ENCODE measurements around the gene STK40.

The STK40 gene

GRCh38 chr1:36385410-36386264 lies at the start of gene STK40:
Gene STK40 (minus strand): TSS chr1:36385924. CDS start chr1:36361332, 24,592 bp downstream.
- DNase-seq (ENCODE audit: low spot score in 2 of 2) (peak; percentile 84 to 94), ATAC-seq (peak; percentile 92)
- H3K4me3 Mint-ChIP-seq = peak within 1 kb of the TSS; percentile 85
- H3K36me3 Mint-ChIP-seq = peaks cover 38% of the 10 kb centered on the region
- no peaks in the 10 kb centered on the region for H3K9me3 Mint-ChIP-seq
- peaks cover 56% of the 10 kb centered on the region for H3K4me1 Mint-ChIP-seq
- H3K27ac Mint-ChIP-seq = peak within 1 kb of the TSS; percentile 98

GRCh38 chr1:36433102-36433501 lies 47.4 kb upstream of the STK40 start:
- no peaks in the 10 kb centered on the region for H3K9me3 Mint-ChIP-seq
- no peak overlapping the region for H3K4me3 Mint-ChIP-seq
- no peaks in the 10 kb centered on the region for H3K36me3 Mint-ChIP-seq
- no peak for DNase-seq (ENCODE audit: low spot score in 2 of 2)
- no peak for ATAC-seq
- no peaks in the 10 kb centered on the region for H3K4me1 Mint-ChIP-seq
- no peak overlapping the region for H3K27ac Mint-ChIP-seq

DNA sequence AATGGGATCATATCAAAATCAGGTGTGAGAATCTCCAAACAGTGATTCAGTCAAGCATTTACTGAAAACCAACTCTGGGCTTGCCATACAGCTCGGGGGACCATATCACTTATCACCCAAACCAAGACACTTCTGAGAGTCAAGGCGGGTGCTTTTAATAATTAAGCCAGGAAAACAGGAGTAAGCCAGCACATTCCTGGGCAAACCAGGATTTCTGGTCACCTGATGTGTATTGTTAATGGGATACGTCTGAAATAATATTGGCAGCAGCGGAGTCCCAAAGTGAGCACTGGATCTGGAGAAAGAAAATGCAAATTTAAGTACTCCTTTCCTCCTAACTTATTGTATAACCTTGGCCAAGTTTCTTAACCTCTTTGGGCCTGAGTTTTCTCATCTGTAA lies 46.9 kb upstream of the STK40 start:
- H3K36me3 Mint-ChIP-seq = no peaks in the 10 kb centered on the region
- H3K4me3 Mint-ChIP-seq = no peak overlapping the region
- H3K27ac Mint-ChIP-seq = no peak overlapping the region
- no peak for DNase-seq (ENCODE audit: low spot score in 2 of 2)
- no peak for ATAC-seq
- no peaks in the 10 kb centered on the region for H3K9me3 Mint-ChIP-seq
- no peaks in the 10 kb centered on the region for H3K4me1 Mint-ChIP-seq

DNA sequence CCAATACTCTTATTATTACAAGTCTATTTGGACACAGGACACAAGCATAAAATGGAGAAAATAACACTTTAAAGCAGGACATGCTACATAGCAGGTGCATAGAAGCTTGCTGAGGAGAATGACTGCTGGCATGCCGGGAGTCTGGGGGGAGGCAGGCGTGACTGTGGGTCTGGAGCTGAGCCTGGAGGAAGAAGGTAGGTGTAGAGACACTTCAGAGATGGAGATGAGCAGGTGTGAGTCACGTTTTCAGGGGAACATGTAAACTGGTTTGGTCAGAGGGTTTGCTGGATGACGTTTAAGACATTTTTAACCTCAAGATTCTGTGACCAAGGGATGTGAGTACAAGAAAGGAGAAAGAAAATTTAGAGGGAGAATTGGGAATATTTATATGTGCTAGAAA lies 40.1 kb upstream of the STK40 start:
- ATAC-seq (peak; percentile 82), DNase-seq (ENCODE audit: low spot score in 2 of 2) (no peak)
- Mint-ChIP-seq H3K36me3 (no peaks in the 10 kb centered on the region), H3K9me3 (no peaks in the 10 kb centered on the region), H3K4me1 (peaks cover 19% of the 10 kb centered on the region), H3K4me3 (no peak overlapping the region), H3K27ac (no peak overlapping the region)

- no peak for ATAC-seq
- no peak for DNase-seq (ENCODE audit: low spot score in 2 of 2)
- H3K4me3 Mint-ChIP-seq = no peak overlapping the region
- peak overlapping the region; percentile 91 for H3K27ac Mint-ChIP-seq
- no peaks in the 10 kb centered on the region for H3K36me3 Mint-ChIP-seq
- no peaks in the 10 kb centered on the region for H3K9me3 Mint-ChIP-seq
- H3K4me1 Mint-ChIP-seq = peaks cover 25% of the 10 kb centered on the region
Observed at GRCh38 chr1:36421649-36422048, 35.9 kb upstream of the STK40 start.

GRCh38 chr1:36420836-36421317 lies 35.2 kb upstream of the STK40 start:
- Mint-ChIP-seq H3K4me3 (no peak overlapping the region), H3K27ac (peak overlapping the region; percentile 91), H3K36me3 (no peaks in the 10 kb centered on the region), H3K4me1 (peaks cover 18% of the 10 kb centered on the region), H3K9me3 (no peaks in the 10 kb centered on the region)
- peak; percentile 95 to 98 for DNase-seq (ENCODE audit: low spot score in 2 of 2)
- ATAC-seq = peak; percentile 95

GRCh38 chr1:36420409-36420808 lies 34.7 kb upstream of the STK40 start:
- no peaks in the 10 kb centered on the region for H3K36me3 Mint-ChIP-seq
- H3K27ac Mint-ChIP-seq = peak overlapping the region; percentile 91
- H3K9me3 Mint-ChIP-seq = no peaks in the 10 kb centered on the region
- ATAC-seq = no peak
- no peak for DNase-seq (ENCODE audit: low spot score in 2 of 2)
- no peak overlapping the region for H3K4me3 Mint-ChIP-seq
- H3K4me1 Mint-ChIP-seq = peaks cover 14% of the 10 kb centered on the region

- H3K9me3 Mint-ChIP-seq = no peaks in the 10 kb centered on the region
- no peak overlapping the region for H3K27ac Mint-ChIP-seq
- no peaks in the 10 kb centered on the region for H3K36me3 Mint-ChIP-seq
- H3K4me1 Mint-ChIP-seq = peaks cover 14% of the 10 kb centered on the region
- DNase-seq (ENCODE audit: low spot score in 2 of 2) = no peak
- no peak for ATAC-seq
- H3K4me3 Mint-ChIP-seq = no peak overlapping the region
Observed at GRCh38 chr1:36419569-36419968, 33.8 kb upstream of the STK40 start.

DNA sequence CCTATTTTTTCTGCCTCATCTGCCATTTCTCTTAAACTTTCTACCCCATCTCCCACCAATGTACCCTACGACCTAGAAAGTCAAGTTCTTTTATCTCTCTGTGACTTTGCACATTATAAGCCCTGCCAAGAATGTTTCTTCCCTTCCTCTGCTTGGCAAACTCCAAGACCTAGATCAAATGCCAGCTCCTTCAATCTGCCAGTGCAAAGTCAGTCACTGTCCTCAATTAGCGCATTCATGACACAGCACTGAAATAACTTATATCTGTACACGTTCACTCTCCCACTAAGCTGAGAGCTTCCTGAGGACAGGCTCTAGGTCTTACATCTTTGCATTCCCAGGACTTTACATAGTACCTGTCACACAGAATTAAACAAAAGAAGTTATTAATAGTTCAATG lies 33.4 kb upstream of the STK40 start:
- no peak for ATAC-seq
- Mint-ChIP-seq H3K4me3 (no peak overlapping the region), H3K9me3 (no peaks in the 10 kb centered on the region), H3K27ac (no peak overlapping the region), H3K36me3 (no peaks in the 10 kb centered on the region), H3K4me1 (peaks cover 14% of the 10 kb centered on the region)
- no peak for DNase-seq (ENCODE audit: low spot score in 2 of 2)

DNA sequence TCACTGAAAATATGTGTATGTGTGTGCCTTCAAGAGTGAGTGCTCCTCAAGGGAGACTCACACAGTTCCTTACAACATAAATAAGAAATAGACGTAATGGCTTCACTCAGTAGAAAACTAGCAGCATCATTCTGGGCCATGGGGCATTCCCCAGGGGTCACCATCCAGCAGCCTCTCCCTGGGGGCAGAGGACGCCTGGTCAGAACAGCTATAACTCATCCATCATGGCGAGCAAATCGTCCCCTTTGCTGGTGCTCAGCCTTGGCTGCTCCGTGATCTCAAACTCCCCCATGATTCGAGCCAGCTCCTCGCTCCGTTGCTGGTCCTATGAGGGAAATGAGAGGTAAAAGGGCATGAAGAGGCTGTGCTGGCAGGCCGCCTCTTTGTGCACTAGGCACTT lies 32.2 kb upstream of the STK40 start:
- H3K36me3 Mint-ChIP-seq = no peaks in the 10 kb centered on the region
- no peak for DNase-seq (ENCODE audit: low spot score in 2 of 2)
- no peaks in the 10 kb centered on the region for H3K9me3 Mint-ChIP-seq
- H3K27ac Mint-ChIP-seq = peak overlapping the region; percentile 7
- ATAC-seq = no peak
- no peak overlapping the region for H3K4me3 Mint-ChIP-seq
- peaks cover 14% of the 10 kb centered on the region for H3K4me1 Mint-ChIP-seq

DNA sequence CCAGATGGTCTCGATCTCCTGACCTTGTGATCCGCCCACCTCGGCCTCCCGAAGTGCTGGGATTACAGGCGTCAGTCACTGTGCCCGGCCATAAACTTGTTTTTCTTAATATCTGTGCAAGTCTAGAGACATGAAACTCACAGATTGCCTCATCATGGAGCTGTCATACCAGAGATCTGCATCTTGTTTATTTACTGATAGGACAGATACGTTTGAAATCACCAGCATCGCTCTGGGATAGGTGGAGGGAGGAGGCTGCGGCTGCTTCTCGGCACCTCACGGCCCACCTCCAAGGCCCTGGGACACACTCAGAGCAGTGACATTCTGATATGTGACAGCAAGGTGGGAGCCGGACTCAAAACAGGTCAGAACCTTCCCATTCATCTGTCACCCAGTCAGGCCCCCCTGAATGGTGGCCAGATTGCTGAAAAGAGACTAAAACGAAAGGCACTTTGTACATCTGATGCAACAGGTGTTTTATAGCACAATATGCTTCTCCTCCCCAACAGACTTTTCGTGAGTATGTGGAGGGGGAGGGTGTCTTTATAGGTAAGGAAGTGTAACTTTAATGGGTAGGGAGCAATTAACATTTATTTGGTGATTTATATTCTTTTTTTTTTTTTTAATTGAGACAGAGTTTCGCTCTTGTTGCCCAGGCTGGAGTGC lies 30.1 kb upstream of the STK40 start:
- H3K36me3 Mint-ChIP-seq = no peaks in the 10 kb centered on the region
- H3K4me3 Mint-ChIP-seq = no peak overlapping the region
- no peaks in the 10 kb centered on the region for H3K9me3 Mint-ChIP-seq
- H3K27ac Mint-ChIP-seq = no peak overlapping the region
- H3K4me1 Mint-ChIP-seq = peaks cover 20% of the 10 kb centered on the region
- ATAC-seq = no peak
- no peak for DNase-seq (ENCODE audit: low spot score in 2 of 2)

DNA sequence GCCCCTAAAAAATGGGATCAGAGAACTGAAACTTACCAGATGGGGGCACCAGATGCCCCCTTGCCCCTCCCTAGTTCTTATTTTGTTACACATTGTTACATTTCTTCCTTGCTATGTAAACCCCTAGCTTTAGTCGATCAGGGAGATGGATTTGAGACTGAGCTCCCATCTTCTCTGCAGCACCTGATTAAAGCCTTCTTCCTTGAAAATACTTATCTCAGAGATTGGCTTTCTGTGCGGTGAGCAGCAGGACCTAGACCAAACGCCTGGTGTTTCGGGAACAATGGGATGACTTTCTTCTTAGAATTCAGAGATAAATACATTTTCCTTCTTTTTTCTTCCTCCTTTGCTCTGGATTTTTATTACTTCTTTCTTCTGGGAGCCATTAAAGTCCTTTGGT lies 28.7 kb upstream of the STK40 start:
- Mint-ChIP-seq H3K27ac (no peak overlapping the region), H3K9me3 (no peaks in the 10 kb centered on the region), H3K4me1 (peaks cover 14% of the 10 kb centered on the region), H3K4me3 (no peak overlapping the region), H3K36me3 (peaks cover 5% of the 10 kb centered on the region)
- DNase-seq (ENCODE audit: low spot score in 2 of 2) (no peak), ATAC-seq (no peak)

- peak overlapping the region; percentile 21 for H3K27ac Mint-ChIP-seq
Observed at GRCh38 chr1:36411674-36412648, 26.2 kb upstream of the STK40 start.

DNA sequence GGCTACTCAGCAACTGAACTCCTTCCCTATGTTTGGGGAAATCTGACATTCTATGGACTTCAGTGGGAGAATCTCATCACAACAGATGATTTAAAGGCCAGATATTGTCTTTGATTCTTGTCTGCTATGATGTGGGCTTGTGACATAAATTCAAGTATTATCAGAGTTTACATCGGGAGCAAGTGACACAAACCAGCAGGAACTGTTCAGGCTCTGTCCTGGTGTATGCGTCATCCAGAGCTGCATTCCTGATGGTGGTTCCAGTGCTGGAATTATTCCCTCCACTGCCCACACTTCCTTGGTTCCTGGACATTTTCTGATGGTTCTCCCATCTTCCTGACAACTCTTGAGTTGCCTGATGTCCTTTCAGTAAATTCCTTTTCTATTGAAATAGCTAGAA lies 22.8 kb upstream of the STK40 start:
- Mint-ChIP-seq H3K36me3 (peaks cover 20% of the 10 kb centered on the region), H3K4me1 (peaks cover 14% of the 10 kb centered on the region), H3K27ac (no peak overlapping the region), H3K4me3 (no peak overlapping the region), H3K9me3 (no peaks in the 10 kb centered on the region)
- DNase-seq (ENCODE audit: low spot score in 2 of 2) (no peak), ATAC-seq (no peak)

More at GRCh38 chr1:36411674-36412648, 26.2 kb upstream of the STK40 start:
- ATAC-seq (peak; percentile 98), DNase-seq (ENCODE audit: low spot score in 2 of 2) (peak in 1 of 2 donors; percentile 74)
- Mint-ChIP-seq H3K36me3 (peaks cover 12% of the 10 kb centered on the region), H3K9me3 (no peaks in the 10 kb centered on the region), H3K4me1 (peaks cover 14% of the 10 kb centered on the region), H3K4me3 (peak overlapping the region; percentile 47)

GRCh38 chr1:36406440-36406839 lies 20.7 kb upstream of the STK40 start:
- H3K36me3 Mint-ChIP-seq = peaks cover 20% of the 10 kb centered on the region
- no peaks in the 10 kb centered on the region for H3K9me3 Mint-ChIP-seq
- DNase-seq (ENCODE audit: low spot score in 2 of 2) = no peak
- H3K4me3 Mint-ChIP-seq = no peak overlapping the region
- H3K27ac Mint-ChIP-seq = peak overlapping the region; percentile 3
- ATAC-seq = no peak
- peaks cover 7% of the 10 kb centered on the region for H3K4me1 Mint-ChIP-seq

Data from stimulated activated effector memory CD8-positive, alpha-beta T cell treated with anti-CD3 and anti-CD28 coated beads, Interleukin-12 subunit alpha, Interleukin-12 subunit beta, amount 100 ng/mL, for 72 hours (primary cell).